Stimulated activated CD8-positive, alpha-beta memory T cell treated with anti-CD3 and anti-CD28 coated beads, Interleukin-15, amount 100 ng/mL, for 24 hours (primary cell): ENCODE measurements around the gene TTC33.
"Not testable (repeated sequence)": the region's sequence is repeated elsewhere in the genome, so short reads cannot be mapped to it uniquely, and the experiment has no call there.

Experiments
- DNase-seq: peaks from one replicate; pipeline ENCODE4 v3.0.0-alpha.2; 2020; ENCODE audit warnings: low read depth

TTC33 gene

DNA sequence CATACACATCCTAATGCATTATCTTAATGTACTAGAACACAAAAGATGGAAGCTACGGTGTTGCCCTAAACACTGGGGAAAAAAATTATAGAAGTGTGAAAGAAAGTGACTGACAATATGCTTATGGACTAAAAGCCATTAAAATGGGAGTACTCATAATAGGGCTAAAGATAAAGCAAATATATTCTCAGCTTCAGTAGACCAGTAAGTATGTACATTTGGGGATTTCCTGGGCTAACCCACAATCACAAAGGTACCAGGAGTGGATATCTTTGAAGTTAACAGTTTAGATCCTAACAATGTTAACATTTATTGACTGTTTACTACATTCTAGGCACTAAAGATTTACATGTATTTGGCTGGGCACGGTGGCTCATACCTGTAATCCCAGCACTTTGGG, 39.2 kb downstream of the TTC33 start:
- DNase-seq = no peak

DNA sequence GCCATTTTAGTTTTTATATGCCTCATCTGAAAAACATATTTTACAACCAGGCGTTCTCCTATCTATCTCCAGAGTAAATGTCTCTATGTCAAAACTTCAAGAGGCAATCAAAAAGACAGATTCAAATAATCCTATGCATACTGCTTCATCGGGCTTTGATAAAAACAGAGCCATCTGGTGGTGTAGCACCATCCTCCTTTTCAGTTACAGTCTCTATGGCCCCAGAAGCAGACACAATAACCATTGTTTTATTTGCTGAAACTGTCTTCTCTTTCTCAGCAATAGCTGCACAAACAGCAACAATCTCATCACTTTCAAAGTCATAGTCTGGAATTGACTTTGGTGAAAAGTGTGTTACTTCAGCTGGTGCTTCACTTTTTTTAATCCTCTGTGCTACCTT, 39.8 kb downstream of the TTC33 start:
- DNase-seq = no peak

DNA sequence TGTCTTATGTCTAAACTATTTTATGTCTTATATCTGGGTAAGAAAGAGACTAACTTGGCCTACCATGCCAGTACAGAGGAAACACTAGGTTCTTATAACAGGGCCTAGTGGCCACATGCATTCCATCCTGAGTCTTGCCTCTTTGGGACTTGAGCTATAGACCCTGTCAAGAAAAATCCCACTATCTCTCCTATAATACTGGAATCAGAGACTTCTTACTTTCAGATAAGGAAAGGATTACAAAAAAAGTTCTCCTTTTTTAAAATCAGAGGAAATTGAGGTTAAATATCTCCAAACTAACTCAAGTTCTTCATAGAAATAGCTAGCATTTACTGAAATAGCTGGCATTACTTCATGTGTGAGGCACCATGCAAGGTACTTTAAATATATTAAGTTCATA, 41.8 kb downstream of the TTC33 start:
- no peak for DNase-seq

DNA sequence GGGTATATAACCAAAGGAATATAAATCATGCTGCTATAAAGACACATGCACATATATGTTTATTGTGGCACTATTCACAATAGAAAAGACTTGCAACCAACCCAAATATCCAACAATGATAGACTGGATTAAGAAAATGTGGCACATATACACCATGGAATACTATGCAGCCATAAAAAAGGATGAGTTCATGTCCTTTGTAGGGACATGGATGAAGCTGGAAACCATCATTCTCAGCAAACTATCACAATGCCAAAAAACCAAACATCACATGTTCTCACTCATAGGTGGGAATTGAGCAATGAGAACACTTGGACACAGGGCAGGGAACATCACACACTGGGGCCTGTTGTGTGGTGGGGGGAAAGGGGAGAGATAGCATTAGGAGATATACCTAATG, 45.2 kb downstream of the TTC33 start:
- DNase-seq = not testable (repeated sequence)

DNA sequence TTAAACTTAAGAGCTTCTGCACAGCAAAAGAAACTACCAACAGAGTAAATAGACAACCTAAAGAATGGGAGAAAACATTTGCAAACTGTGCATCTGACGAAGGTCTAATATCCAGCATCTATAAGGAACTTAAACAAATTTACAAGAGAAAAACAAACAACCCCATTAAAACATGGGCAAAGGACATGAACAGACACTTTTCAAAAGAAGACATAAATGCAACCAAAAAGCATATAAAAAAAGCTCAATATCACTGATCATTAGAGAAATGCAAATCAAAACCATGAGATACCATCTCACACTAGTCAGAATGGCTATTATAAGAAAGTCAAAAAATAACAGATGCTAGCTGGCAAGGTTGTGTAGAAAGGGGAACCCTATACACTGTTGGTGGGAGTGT, 50.3 kb downstream of the TTC33 start:
- DNase-seq = not testable (repeated sequence)

DNA sequence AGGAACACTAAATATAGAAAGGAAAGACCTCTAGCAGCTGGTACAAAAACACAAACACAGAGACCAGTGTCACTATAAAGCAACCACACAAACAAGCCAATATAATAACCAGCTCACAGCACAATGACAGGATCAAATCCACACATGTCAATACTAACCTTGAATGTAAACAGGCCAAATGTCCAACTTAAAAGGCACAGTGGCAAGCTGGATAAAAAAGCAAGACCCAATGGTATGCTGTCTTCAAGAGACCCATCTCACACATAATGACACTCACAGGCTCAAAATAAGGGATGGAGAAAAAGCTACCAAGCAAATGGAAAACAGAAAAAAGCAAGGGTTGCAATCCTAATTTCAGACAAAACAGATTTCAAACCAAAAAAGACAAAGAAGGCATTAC, 53.7 kb downstream of the TTC33 start:
- not testable (repeated sequence) for DNase-seq

- DNase-seq = no peak
Measured at GRCh38 chr5:40700116-40700782, 55.5 kb downstream of the TTC33 start.

- no peak for DNase-seq
Measured at GRCh38 chr5:40694433-40694832, 61.3 kb downstream of the TTC33 start.

DNA sequence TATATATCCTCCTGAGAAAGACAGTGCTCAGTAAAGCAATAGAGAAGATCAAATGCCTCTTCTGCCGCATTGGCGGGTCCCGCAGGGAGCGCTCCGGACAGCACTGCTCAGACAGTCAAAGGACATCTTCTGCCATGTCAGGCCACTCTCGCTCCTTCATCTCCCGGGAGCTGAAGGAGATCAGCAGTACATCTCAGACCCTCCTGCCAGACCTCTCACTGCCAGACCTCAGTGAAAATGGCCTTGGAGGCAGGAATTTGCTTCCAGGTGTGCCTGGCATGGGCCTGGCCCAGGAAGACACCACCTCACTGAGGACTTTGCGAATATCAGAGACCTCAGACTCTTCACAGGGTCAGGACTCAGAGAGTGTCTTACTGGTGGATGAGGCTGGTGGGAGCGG, 63.9 kb downstream of the TTC33 start:
- DNase-seq = no peak

- DNase-seq = no peak
Measured at GRCh38 chr5:40690267-40690666, 65.5 kb downstream of the TTC33 start.

GRCh38 chr5:40689438-40689837, 66.3 kb downstream of the TTC33 start:
- DNase-seq = no peak

- no peak for DNase-seq
Measured at GRCh38 chr5:40688996-40689395, 66.8 kb downstream of the TTC33 start.

DNA sequence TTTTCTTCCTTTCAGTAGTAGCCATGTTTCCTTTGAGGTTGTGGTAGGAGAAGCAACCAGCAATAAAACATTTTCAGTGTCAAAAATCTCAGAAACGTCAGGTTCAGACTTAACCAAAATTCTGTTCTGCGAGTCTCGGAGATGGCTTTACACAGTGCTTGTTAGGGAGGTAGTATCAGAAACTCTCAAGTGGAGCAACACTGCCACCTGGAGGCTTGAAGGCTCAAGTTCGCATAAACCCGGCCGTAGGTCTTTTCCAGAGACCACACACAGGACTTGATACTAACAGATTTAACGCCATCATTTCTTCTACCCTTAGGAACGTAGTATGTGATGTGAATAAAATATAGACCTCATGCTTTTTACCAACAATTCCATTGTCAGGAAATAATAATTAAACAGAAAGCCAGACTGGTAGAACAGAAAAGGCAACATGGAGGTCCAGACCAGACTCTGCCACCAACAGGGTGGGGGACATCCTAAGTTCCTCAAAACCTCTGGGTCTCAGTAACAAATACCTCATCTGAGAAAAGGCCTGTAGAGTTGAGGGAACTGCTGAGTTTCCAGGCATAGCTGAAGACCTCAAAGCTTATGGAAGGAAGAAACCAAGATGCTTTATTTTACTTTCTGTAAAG, 67.5 kb downstream of the TTC33 start:
- DNase-seq = peak; percentile 53

- DNase-seq = no peak
Measured at GRCh38 chr5:40687321-40687720, 68.4 kb downstream of the TTC33 start.

DNA sequence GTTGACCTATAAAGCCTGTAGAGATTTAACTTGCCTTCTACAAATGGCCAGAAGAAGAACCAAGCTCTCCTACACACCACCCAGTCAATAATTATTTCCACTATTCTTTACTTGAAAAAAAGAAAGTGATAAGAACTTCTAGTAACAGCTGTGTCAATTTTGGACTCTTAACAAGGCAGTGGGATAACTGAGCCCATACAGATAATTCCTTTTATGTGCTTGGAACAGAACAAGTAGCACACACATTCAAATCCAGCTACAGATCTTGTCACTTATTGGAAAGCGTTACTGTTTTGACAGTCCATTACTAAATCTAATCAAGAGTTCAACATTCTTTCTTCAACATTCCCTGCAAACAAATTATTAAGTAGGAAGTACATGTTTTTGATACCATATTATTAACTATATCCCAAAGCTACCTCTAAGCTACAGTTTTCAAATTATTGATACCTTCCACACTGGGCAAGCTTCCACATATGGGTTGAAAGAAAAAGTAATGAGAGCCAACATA, 69.7 kb downstream of the TTC33 start:
- DNase-seq = no peak

DNA sequence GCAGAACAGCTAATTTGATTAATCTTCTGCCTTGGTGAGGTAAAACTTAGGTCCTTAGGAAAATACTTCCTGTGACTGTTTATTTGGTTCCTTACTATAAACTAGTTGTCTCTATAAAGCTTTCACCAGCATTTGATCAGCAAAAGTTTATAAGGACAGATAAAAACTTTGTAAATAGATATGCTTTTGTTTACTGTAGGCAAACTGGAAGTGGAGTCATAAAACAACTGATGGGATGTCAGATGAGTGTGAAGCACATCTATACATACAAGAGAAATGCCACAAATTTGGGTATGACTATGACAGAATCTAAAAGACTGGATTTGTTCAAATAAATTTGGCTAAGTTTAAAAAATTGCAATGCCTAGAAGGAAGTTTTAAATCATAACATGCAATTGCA, 70.6 kb downstream of the TTC33 start:
- DNase-seq = no peak

GRCh38 chr5:40683305-40683704, 72.5 kb downstream of the TTC33 start:
- no peak for DNase-seq

DNA sequence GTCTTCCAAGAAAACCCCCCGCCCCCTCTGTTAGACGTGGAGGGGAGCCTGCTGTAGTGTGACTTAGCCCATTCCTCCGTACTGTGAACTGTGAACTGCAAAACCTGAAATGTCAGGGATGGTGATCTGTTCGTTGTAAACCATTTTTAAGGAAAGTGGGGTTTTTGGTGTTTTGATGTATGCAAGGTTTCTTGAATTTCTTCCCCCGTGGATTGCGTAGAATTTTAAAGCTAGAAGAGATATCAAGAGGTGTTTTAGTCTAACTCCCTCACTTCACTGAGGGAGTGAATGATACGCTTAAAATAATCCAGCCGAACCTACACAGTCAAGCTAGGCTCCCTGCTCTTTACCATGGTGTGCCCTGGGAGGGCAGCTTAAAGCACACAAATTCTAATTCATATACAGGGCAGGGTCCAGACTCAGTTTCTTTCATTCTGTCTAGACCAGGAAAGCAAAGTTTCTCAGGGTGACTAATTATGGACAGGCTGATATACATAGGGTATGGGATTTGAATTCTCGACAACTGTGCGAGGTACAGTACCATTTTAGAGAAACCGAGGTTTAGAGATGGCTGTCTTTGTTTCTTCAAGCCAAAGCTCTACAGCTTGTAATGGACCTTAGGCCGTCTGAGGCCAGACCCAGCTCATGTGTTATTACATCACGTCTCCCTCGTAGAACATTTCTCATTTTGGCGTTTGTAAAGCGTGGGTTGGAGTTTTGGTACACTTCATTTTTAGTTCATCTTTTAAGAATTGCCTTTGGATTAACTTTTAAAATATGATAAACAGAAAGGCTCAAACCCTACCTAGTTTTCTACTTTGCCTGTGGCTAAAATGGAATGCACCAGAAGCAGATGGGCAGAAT, 73.4 kb downstream of the TTC33 start:
- DNase-seq = no peak

GRCh38 chr5:40681363-40682153, 74.2 kb downstream of the TTC33 start:
- DNase-seq = no peak

DNA sequence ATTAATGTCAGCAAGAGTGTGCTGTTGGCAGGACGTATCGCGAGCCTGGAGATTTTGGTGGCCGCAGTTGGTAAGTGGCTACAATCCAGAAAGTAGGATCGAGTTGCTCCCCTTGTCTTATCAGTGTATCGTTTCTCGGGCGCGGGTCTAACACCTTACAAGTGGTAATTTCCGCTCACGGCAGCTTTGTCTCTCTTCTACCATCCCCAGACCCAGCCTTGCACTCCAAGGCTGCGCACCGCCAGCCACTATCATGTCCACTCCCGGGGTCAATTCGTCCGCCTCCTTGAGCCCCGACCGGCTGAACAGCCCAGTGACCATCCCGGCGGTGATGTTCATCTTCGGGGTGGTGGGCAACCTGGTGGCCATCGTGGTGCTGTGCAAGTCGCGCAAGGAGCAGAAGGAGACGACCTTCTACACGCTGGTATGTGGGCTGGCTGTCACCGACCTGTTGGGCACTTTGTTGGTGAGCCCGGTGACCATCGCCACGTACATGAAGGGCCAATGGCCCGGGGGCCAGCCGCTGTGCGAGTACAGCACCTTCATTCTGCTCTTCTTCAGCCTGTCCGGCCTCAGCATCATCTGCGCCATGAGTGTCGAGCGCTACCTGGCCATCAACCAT, 74.9 kb downstream of the TTC33 start:
- no peak for DNase-seq

DNA sequence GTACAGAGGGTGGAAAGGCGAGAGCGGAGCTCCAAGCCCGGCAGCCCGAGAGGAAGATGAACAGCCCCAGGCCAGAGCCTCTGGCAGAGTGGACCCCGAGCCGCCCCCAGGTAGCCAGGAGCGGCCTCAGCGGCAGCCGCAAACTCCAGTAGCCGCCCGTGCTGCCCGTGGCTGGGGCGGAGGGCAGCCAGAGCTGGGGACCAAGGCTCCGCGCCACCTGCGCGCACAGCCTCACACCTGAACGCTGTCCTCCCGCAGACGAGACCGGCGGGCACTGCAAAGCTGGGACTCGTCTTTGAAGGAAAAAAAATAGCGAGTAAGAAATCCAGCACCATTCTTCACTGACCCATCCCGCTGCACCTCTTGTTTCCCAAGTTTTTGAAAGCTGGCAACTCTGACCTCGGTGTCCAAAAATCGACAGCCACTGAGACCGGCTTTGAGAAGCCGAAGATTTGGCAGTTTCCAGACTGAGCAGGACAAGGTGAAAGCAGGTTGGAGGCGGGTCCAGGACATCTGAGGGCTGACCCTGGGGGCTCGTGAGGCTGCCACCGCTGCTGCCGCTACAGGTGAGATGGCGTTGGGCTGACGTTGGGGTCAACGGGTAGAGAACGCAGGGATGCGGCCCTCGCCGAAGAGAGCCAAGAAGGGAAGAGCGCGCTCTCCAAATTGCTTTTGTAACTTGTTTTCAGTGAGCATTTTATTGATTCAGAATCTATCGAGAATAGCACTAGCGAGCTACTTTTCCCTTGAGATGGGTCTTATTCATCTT, 75.7 kb downstream of the TTC33 start, which contains the start of gene PTGER4:
PTGER4 (plus strand) TSS at position 3 of the 769 bp plus-strand sequence. CDS start 1,079 bp downstream, outside the sequence.
- DNase-seq = no peak
